Motor neuron (in vitro differentiated cells): ENCODE measurements around the gene PDHX. TPM values are rescaled to one million over a fixed set of nuclear protein-coding genes. Genes with fewer than 3 reads are reported as not detected.
A peak's percentile ranks its signal among the peaks of the same experiment; 100 is the strongest.

Experiments used
- ATAC-seq, 8 experiments: fragments of 200-7000 bp; cut with Tn5 transposase; replicated peaks in 6 of 8; 2 replicates each; pipeline ENCODE4 v1.8.0; 2021; ENCODE audit warnings: mild to moderate bottlenecking in 8 of 8, moderate library complexity in 8 of 8
- H3K27ac ChIP-seq, 2 donors: fragments of 250-450 bp; sonication (Bioruptor Pico); 2 replicates each; pipeline ENCODE4 v1.9.0; 2021; ENCODE audit warnings: antibody characterized with exemption in 2 of 2, mild to moderate bottlenecking in 2 of 2, moderate library complexity in 1 of 2
- H3K4me1 ChIP-seq, 2 donors: fragments of 250-450 bp; sonication (Bioruptor Pico); replicated peaks in 1 of 2; 2 replicates each; pipeline ENCODE4 v1.6.1; 2021; ENCODE audit warnings: antibody characterized with exemption in 2 of 2, mild to moderate bottlenecking in 2 of 2, moderate library complexity in 1 of 2
- H3K4me3 ChIP-seq, 5 donors: fragments of 250-450 bp; sonication (Bioruptor Pico); 2 replicates each; pipeline ENCODE4 v1.9.0; 2021; ENCODE audit warnings: antibody characterized with exemption in 5 of 5, mild to moderate bottlenecking in 5 of 5, moderate library complexity in 4 of 5
- WGBS, 10 experiments: fragments of 450-650 bp; shearing (Covaris generic); methylation state at CpG; one replicate each; pipeline ENCODE4 v1.0.0; 2022; 5-methylcytosine and 5-hydroxymethylcytosine counted together
- in situ Hi-C, 9 experiments: fragments of 400-800 bp; cut with MboI; loops; one replicate each; pipeline ENCODE4 v1.15.0; 2021; ENCODE audit warnings: low sequenced_read_pairs in 9 of 9, low pct_unique_long_range_greater_than_20kb in 2 of 9; ENCODE audit not compliant: unreplicated experiment in 9 of 9
- total RNA-seq, 8 experiments: library from RNA; unstranded; fragments of 300-600 nt; gene quantifications; 2 replicates each; pipeline versions ENCODE4 v1.2.3 to v1.2.4, GENCODE V29; 2022

PDHX gene
- total RNA-seq, 8 experiments from 2014 or later, result 31.1 to 64.1 (median 48.1) TPM

DNA sequence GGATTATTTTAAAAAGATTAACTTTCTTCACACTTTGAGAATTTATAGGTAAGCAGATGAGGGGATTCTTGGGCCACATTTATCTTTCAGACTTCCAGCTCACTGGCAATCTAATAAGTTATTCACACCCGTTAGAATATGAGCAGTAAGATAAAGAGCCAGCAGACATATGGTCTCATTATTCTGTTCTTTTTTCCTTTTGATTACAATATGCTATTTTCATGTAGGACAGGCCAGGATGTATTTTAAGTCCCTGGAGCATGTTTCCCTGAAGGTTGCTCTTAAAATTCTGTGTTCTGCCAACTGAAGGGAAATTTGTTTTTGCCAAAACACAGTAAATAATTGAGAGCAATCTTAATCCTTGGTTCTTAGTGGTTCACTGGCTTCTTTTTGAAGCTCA lies 22.2 kb downstream of the PDHX start:
- 0 to 80% (median 63%) methylated on average over 1 of the region's 1 CpG; no CpG with 5 or more reads in 4 of the 10 experiments for WGBS, 10 experiments
- peak in 3 of 8 experiments; percentile 27 to 47 (median 29) for ATAC-seq
- peaks cover 0 to 6% of the 10 kb centered on the region in 2 donors for H3K4me1 ChIP-seq
- no peak overlapping the region for H3K27ac ChIP-seq
- in situ Hi-C loops, result loop anchor here in 4 of 9 experiments (10.0 to 25.0 kb wide), 4 partner anchors 424 to 474 kb away; partner anchors contain the start of gene SLC1A2 (in 1 of the 4)
- no peak overlapping the region for H3K4me3 ChIP-seq

DNA sequence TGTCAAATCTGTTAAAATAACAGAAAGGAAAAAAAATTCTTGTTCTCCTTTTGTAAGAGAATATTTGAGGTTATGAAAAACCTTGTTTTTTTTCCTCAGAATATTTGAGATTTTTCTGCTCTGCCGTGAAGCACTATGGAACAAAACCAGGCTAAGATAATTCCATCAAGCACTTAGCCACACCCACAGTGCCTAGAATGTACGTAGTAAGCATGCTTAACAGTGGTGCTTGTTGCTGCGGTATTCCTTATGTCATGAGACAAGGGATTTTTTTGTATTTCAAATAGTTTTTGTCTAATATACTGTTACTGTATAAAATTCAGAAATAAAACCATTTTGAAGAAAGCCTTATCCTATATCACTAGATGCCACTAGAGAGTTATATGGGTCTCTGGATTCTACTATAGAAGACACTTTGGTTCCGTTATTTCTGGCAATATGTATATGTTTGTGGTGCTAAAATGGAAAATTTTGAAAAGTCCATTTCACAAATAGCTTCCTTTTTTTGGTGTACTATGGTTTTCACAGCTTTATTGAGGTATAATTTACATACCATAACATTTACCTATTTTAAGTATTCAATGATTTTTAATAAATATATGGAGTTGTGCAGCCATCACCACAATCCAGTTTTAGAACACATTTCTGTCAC lies 23.7 kb downstream of the PDHX start:
- no peak overlapping the region for H3K27ac ChIP-seq
- 34 to 96% (median 92%) methylated on average over 2 to 4 of the region's 4 CpGs; no CpG with 5 or more reads in 2 of the 10 experiments for WGBS, 10 experiments
- H3K4me1 ChIP-seq, result peaks cover 0 to 6% of the 10 kb centered on the region in 2 donors
- in situ Hi-C loops, result loop anchor here in 3 of 9 experiments (25.0 kb wide), 3 partner anchors 422 to 472 kb away; partner anchors contain the start of gene SLC1A2 (in 1 of the 3)
- ATAC-seq, result peak in 1 of 8 experiments; percentile 45
- H3K4me3 ChIP-seq, result no peak overlapping the region

DNA sequence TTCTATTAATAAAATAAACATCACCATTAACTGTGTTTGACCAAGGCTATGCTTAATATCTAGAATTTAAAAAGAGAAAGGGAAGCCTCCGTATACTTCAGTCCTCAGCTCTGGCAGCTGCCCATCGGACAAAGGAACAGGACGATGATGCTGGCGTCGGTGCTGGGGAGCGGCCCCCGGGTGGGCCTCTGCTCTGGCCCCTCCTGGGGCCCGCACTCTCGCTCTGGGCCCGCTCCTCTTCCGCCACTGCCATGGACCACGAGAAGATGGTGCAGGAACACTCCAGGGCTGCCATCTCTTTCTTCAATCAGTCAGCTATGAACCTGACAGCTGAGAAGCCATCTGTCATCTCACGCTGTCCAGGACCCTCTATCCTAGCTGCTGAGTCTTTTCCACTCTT lies 25.3 kb downstream of the PDHX start:
- WGBS, 10 experiments, result 97 to 100% (median 99%) methylated on average over 1 to 10 of the region's 13 CpGs; no CpG with 5 or more reads in 4 of the 10 experiments
- Histone ChIP-seq H3K4me1 (peaks cover 0 to 6% of the 10 kb centered on the region in 2 donors), H3K4me3 (no peak overlapping the region), H3K27ac (no peak overlapping the region)
- in situ Hi-C loops, result loop anchor here in 3 of 9 experiments (25.0 kb wide), 3 partner anchors 421 to 471 kb away; partner anchors contain the start of gene SLC1A2 (in 1 of the 3)
- ATAC-seq, result no peak

- in situ Hi-C loops, result loop anchor here in 3 of 9 experiments (25.0 kb wide), 3 partner anchors 418 to 468 kb away; partner anchors contain the start of gene SLC1A2 (in 1 of the 3)
- no peaks in the 10 kb centered on the region for H3K4me1 ChIP-seq
- H3K4me3 ChIP-seq, result no peak overlapping the region
- H3K27ac ChIP-seq, result no peak overlapping the region
- 93 to 100% (median 100%) methylated on average over 1 of the region's 1 CpG for WGBS, 10 experiments
- ATAC-seq, result no peak
Observed at GRCh38 chr11:34944692-34945091, 28.3 kb downstream of the PDHX start.

GRCh38 chr11:34948696-34949095 lies 32.3 kb downstream of the PDHX start:
- peak in 3 of 8 experiments; percentile 61 to 91 (median 64) for ATAC-seq

DNA sequence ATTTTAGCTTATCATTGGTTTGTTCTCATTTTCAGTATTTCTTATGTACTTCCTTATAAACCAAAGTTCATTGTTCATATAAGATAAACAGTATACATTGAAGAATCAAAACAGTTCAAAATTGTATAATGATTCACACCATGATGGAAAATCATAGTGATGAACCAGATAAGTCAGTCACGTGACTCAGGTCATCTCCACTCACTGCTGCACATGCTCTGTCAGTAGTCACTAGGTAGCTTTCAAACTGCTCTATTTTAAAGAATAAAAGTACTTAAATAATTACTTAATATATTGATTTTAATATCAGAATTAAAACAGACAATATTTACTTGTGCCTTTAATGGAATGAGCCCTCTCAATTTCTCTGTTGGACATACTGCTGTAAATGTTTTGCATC lies 37.5 kb downstream of the PDHX start:
- in situ Hi-C loops, result no loop called here
- no peak overlapping the region for H3K4me3 ChIP-seq
- H3K4me1 ChIP-seq, result no peaks in the 10 kb centered on the region
- 83 to 100% (median 100%) methylated on average over 1 of the region's 1 CpG; no CpG with 5 or more reads in 3 of the 10 experiments for WGBS, 10 experiments
- no peak for ATAC-seq
- no peak overlapping the region for H3K27ac ChIP-seq

More at GRCh38 chr11:34948696-34949095, 32.3 kb downstream of the PDHX start:
- H3K4me3 ChIP-seq, result no peak overlapping the region
- no peak overlapping the region for H3K27ac ChIP-seq
- H3K4me1 ChIP-seq, result no peaks in the 10 kb centered on the region
- in situ Hi-C loops, result loop anchor here in 3 of 9 experiments (25.0 kb wide), 3 partner anchors 414 to 464 kb away; partner anchors contain the start of gene SLC1A2 (in 1 of the 3)

- 33 to 100% (median 90%) methylated on average over 1 to 5 of the region's 5 CpGs for WGBS, 10 experiments
- H3K27ac ChIP-seq, result no peak overlapping the region
- ATAC-seq, result no peak
- in situ Hi-C loops, result no loop called here
- no peak overlapping the region for H3K4me3 ChIP-seq
- H3K4me1 ChIP-seq, result no peaks in the 10 kb centered on the region
Observed at GRCh38 chr11:34957206-34957605, 40.8 kb downstream of the PDHX start.

GRCh38 chr11:34957606-34958005 lies 41.2 kb downstream of the PDHX start:
- Histone ChIP-seq H3K4me1 (no peaks in the 10 kb centered on the region), H3K27ac (no peak overlapping the region), H3K4me3 (no peak overlapping the region)
- peak in 1 of 8 experiments; percentile 53 for ATAC-seq
- in situ Hi-C loops, result no loop called here
- WGBS, 10 experiments, result 48 to 100% (median 93%) methylated on average over 1 to 3 of the region's 3 CpGs

DNA sequence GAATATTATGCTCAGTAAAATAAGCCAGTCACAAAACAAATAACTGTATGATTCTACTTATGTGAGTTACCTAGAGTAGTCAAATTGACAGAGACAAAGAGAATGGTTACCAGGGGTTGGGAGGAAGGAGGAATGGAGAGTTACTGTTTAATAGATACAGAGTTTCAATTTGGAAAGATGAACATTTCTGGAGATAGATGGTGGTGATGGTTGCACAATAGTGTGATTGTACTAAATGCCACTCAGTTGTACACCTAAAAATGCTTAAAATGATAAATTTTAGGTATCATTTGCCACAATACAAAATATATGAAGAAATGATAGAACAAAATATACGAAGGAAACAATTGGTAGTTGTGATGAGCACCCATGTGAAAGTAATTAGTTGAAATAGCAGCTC lies 43.4 kb downstream of the PDHX start:
- ATAC-seq, result no peak
- in situ Hi-C loops, result no loop called here
- 31 to 100% (median 82%) methylated on average over 1 of the region's 1 CpG for WGBS, 10 experiments
- no peak overlapping the region for H3K4me3 ChIP-seq
- no peaks in the 10 kb centered on the region for H3K4me1 ChIP-seq
- no peak overlapping the region for H3K27ac ChIP-seq

DNA sequence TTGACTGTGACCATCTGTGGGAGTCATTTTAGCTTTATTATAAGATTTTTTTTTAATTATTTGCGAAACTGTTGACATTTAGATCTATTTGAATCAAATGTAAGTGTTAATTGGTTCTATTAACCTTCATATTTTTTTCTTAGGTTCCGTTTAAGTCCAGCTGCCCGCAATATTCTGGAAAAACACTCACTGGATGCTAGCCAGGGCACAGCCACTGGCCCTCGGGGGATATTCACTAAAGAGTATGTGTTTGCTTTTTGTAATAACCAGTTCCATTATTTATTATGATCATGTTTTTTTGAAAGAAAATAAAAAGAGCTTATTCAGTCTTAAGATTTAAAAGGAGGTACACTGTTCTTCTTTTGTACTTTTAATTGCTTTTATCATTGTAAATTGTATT lies 43.9 kb downstream of the PDHX start:
- Histone ChIP-seq H3K4me3 (no peak overlapping the region), H3K4me1 (no peaks in the 10 kb centered on the region), H3K27ac (no peak overlapping the region)
- in situ Hi-C loops, result no loop called here
- peak in 1 of 8 experiments; percentile 45 for ATAC-seq
- 0 to 100% (median 88%) methylated on average over 1 to 4 of the region's 4 CpGs for WGBS, 10 experiments

GRCh38 chr11:34962034-34962433 lies 45.6 kb downstream of the PDHX start:
- Histone ChIP-seq H3K4me1 (no peaks in the 10 kb centered on the region), H3K27ac (no peak overlapping the region), H3K4me3 (no peak overlapping the region)
- in situ Hi-C loops, result no loop called here
- ATAC-seq, result no peak

DNA sequence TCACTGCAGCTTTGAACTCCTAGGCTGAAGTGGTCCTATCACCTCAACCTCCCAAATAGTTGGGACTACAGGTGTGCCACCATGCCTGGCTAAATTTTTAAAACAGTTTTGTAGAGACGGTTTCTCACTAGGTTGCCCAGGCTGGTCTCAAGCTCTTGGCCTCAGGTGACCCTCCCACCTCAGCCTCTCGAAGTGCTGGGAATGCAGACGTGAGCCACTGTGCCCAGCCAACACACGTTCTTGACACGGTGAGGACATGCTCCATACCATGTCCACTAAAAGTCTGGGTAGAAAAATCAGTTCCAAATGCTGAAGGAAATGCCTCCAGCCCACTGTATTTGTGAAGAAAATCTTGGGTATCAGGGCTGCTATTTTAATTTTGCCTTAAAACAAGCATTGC lies 46.9 kb downstream of the PDHX start:
- in situ Hi-C loops, result no loop called here
- WGBS, 10 experiments, result 33 to 100% (median 94%) methylated on average over 1 to 4 of the region's 5 CpGs; no CpG with 5 or more reads in 1 of the 10 experiments
- Histone ChIP-seq H3K27ac (no peak overlapping the region), H3K4me1 (no peaks in the 10 kb centered on the region), H3K4me3 (no peak overlapping the region)
- ATAC-seq, result no peak

DNA sequence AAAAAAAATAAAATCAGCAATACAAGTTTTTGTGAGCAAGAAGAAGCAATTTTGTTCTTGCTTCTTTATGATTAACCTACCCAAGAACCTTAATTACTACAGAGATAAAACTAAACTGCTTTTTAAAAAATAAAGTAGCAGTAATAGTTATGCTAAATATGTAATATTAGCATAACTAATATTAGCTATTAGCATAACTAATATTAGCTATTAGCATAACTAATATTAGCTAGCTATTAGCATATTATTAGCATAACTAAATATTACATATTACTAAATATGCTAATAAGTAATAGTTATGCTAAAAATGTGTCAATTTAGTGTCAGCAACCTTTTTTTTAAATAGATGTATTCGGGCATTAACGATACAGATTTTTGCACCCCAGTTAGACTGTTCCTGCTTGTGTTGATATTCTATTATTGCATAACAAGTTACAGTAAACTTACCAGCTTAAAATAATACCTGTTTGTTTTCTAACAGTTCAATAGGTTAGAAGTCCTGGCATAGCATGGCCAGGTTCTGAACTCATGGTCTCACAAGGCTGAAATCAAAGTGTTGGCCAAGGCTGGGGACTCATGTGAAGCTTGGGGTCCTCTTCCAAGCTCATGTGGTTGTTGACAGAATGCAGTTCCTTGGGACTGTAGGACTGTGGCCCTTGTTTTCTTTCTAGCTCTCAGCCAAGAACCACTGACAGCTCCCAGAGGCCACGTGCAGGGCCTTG lies 48.4 kb downstream of the PDHX start:
- 20 to 95% (median 69%) methylated on average over 2 to 3 of the region's 3 CpGs; no CpG with 5 or more reads in 2 of the 10 experiments for WGBS, 10 experiments
- no peak overlapping the region for H3K27ac ChIP-seq
- in situ Hi-C loops, result no loop called here
- ATAC-seq, result no peak
- no peak overlapping the region for H3K4me3 ChIP-seq
- H3K4me1 ChIP-seq, result no peaks in the 10 kb centered on the region
